Stimulated activated CD4-positive, alpha-beta T cell treated with anti-CD3 and anti-CD28 coated beads, Interleukin-15, amount 100 ng/mL, for 24 hours (primary cell): Measurements from ENCODE around the gene HDHD3.
"Not testable (repeated sequence)": the region's sequence is repeated elsewhere in the genome, so short reads cannot be mapped to it uniquely, and the experiment has no call there.

Experiments
- DNase-seq: peaks from one replicate; pipeline ENCODE4 v3.0.0-alpha.2; 2020

Gene HDHD3

GRCh38 chr9:113389451-113389850 is 12.7 kb upstream of the HDHD3 start:
- DNase-seq = no peak

- DNase-seq = no peak
Measured at GRCh38 chr9:113388833-113389232, 12.0 kb upstream of the HDHD3 start.

DNA sequence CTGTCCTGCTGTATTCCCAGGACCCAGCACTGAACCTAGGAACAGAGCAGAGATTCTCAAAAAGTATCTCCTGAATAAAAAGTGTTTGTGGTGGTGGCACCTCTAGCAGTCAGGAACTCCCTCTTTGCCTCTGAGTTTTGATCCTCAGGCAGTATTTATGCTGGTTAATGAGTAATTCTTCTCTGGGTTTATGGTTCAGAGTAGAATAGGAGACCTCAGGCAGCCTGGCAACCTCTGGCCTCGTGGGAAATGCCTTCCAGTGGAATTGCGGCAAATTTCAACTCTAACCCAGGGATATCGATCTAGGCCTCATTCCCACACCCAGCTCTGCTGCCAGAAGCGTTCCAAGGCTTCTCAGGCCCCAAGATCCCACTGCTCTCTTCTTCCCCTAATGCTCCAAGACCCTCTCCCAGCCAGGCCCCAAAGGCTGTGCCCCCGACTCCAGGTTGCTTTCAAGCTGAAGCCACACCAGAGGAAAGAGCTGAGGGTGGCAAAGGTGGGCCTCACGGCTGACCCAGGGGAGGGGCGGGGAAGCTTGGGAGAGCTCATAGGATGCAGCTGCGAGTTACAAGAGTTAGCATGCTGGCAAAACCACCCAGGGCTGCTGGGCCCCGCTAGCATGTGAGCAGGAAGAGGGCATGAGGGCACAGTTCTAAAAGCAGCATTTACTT is 10.9 kb upstream of the HDHD3 start:
- no peak for DNase-seq

DNA sequence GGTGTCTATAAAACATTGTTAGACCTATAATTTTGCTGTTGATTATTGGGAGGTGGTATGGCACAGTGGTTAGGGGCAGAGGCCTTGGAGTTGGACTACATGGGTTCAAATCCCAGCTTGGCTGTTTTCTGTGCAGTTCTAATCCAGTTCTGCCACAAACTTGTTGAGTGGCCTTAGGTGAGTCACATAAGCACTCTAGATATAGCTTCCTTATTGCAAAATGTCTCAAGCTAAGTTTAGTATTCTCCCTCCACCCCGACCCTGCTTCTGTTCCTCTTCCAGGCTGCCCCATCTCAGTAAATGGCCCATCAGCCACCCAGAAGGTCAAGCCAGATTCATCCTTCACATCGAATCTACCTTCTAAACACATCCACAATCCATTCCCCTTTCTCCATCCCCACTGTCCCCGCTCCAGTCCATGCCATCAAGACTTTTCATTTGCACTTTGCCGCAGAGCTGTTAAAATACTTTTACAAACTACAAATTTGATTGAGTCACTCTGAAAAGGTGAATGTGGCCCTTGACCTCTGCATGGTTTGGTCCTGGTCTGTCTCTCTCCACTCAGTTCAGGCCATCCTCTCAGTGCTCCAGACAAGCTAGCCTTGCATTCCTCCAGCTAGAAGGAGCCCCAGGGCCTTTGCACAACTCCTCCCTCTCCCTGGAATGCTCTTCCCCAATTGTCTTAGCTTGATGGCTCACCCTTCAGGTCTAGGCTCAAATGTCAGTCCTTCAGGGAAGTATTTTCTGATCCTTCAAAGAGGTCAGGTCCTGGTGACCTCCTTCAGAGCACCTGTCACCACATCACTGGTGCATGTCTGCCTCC is 10.0 kb upstream of the HDHD3 start:
- no peak for DNase-seq

GRCh38 chr9:113381909-113382411 is 5.2 kb upstream of the HDHD3 start:
- DNase-seq = no peak

DNA sequence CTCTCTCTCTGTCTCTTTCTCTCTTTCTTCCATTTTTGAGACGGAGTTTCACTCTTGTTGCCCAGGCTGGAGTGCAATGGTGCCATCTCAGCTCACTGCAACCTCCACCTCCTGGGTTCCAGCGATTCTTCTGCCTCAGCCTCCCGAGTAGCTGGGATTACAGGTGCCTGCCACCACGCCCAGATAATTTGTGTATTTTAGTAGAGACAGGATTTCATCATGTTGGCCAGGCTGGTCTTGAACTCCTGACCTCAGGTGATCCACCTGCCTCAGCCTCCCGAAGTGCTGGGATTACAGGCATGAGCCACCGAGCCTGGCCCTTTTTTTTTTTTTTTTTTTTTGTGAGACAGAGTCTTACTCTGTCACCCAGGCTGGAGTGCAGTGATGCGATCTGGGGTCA is 4.7 kb upstream of the HDHD3 start:
- DNase-seq = not testable (repeated sequence)

GRCh38 chr9:113380869-113381378 is 4.1 kb upstream of the HDHD3 start:
- no peak for DNase-seq

DNA sequence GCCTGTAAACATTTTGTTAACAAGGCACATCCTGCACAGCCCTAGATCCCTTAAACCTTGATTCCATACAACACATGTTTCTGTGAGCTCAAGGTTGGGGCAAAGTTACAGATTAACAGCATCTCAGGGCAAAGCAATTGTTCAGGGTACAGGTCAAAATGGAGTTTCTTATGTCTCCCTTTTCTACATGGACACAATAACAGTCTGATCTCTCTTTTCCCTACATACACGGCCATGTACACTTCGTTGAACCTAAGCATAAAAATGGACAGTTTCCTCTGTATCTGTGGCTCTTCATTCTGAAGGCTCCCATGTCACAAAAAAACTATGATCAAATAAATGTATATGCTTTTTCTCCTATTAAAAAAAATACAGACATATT is 3.0 kb upstream of the HDHD3 start:
- not testable (repeated sequence) for DNase-seq

- DNase-seq = not testable (repeated sequence)
Measured at GRCh38 chr9:113379094-113379828, 2.5 kb upstream of the HDHD3 start.

DNA sequence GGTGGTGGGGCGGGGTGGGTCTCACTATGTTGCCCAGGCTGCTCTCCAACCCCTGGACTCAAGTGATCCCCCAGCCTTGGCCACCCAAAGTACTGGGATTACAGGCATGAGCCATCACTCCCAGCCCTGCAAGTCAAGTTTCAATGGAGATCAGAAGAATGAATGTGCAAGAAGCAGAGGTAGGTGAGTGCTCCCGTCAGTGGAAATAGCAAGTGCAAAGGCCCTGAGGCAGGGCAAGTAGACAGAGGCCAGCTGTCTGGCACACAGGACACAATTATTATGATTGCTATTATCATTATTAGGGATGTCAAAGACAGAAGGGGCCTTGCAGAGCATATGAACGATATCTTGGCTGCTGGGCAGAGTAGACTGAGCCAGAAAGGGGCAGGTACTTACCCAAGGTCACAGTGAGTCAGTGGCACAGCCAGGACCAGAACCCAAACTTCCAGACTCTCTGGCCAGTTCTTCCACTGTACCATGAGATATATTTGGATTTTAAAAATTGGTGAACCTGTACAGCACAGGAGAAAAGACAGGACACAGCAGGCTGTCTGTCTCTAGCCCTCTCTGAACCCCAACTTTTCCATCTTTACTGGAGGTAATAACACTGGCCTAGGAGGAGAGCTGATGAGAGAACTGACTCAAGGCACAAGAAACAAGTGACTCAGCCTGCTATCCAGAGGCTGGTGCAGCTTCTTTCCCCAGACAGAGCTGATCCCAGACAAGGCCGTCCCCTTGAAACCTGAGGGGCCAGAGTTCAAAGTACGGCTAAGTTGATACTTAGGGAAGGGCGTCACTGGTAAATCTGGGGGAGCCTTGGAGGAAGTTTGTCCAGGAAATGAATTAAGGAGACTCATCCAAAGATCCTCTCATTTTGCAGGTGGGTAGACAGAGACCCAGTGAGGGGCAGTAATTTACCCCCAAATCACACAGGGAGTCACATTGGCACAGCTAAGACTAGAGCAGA is 1.4 kb downstream of the HDHD3 start:
- DNase-seq = no peak

GRCh38 chr9:113373676-113374392 is 3.0 kb downstream of the HDHD3 start:
- DNase-seq = no peak

GRCh38 chr9:113373256-113373655 is 3.5 kb downstream of the HDHD3 start:
- DNase-seq = no peak

GRCh38 chr9:113372059-113372458 is 4.7 kb downstream of the HDHD3 start:
- DNase-seq = no peak

DNA sequence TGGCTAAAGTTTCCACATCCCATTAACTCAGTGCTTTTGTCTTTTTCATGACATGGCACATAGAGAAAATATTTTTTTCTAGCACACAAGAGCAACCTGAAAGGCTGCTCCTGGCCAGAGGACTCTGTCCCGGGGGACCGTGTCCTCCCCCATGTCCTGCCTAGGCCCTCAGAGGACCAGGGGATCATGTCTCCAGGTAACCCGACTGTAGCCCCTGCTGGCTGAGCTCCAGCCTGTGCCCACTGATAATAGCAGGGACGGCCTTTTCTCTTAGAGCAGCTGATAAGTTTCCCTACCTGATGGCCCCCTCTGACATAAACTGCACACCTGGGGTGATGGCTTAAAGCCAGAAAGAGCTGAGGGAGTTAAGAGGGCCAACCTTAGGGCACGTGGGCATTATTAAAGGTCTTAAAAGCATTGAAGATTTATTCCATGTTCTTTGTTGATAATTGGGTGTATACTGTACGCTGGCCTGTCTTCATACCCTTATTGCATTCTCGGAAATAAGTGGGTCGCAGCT is 5.9 kb downstream of the HDHD3 start:
- no peak for DNase-seq

DNA sequence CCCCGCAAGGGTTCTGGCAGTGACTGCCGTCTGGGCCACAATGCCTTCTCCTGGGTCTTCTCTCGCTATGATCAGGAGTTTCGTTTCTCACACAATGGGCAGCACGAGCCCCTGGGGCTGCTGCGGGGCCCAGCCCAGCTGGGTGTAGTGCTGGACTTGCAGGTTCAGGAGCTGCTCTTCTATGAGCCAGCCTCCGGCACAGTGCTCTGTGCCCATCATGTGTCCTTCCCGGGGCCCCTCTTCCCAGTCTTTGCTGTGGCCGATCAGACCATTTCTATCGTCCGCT is 7.0 kb downstream of the HDHD3 start:
- no peak for DNase-seq

GRCh38 chr9:113368982-113369854 is 7.6 kb downstream of the HDHD3 start:
- no peak for DNase-seq

GRCh38 chr9:113368348-113368981 is 8.3 kb downstream of the HDHD3 start:
- DNase-seq = no peak

DNA sequence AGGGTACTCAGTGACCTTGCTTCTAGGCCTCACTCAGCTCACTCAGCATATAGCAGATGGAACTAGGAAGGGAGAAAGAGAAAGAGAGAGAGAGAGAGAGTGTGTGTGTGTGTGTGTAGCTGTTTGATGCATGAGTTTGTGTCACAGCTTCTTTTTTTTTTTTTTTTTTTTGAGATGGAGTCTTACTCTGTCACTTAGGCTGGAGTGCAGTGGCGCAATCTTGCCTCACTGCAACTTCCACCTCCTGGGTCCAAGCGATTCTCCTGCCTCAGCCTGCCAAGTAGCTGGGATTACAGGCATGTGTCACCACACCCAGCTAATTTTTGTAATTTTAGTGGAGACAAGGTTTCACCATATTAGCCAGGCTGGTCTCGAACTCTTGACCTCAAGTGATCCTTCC is 11.1 kb downstream of the HDHD3 start:
- DNase-seq = not testable (repeated sequence)

GRCh38 chr9:113364951-113365350 is 11.8 kb downstream of the HDHD3 start:
- no peak for DNase-seq

DNA sequence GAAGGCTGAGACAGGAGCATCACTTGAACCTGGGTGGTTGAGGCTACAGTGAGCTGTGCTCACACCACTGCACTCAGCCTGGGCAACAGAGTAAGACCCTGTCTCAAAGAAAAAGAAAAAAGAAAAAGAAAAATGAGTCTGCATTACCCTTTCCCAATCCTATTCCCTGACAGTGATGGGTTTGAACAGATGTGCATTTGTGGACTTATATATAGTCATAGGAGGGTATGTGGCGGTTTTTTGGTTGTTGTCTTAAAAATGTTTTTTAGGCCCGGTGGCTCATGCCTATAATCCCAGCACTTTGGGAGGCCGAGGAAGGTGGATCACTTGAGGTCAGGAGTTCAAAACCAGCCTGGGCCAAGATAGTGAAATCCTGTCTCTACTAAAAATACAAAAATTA is 13.4 kb downstream of the HDHD3 start:
- DNase-seq = no peak
